Activated T-helper 1 cell treated with anti-CD3 and anti-CD28 coated beads, Interleukin-12 subunit alpha, Interleukin-12 subunit beta, Interleukin-2, Interleukin-4 antibody, amounts not matched to agents 30 ng/mL and 10 ng/mL and 1 ng/mL, durations not matched to agents 14 hours and 24 hours and 36 hours (primary cell): ENCODE measurements around the gene BHMT. TPM values are rescaled to one million over a fixed set of nuclear protein-coding genes. Genes with fewer than 3 reads are reported as not detected.
"Not testable (repeated sequence)": the region's sequence is repeated elsewhere in the genome, so short reads cannot be mapped to it uniquely, and the experiment has no call there.

ENCODE experiments used
- DNase-seq: peaks from one replicate; pipeline ENCODE4 v3.0.0; 2021; ENCODE audit warnings: low spot score
- H3K27ac Mint-ChIP-seq: one replicate; pipeline ENCODE4 v1.8.0; 2021; ENCODE audit warnings: mild to moderate bottlenecking, mixed read lengths
- H3K27me3 Mint-ChIP-seq: one replicate; pipeline ENCODE4 v1.8.0; 2022; ENCODE audit warnings: mild to moderate bottlenecking, moderate library complexity, mixed read lengths; ENCODE audit not compliant: insufficient read depth
- H3K36me3 Mint-ChIP-seq: one replicate; pipeline ENCODE4 v1.8.0; 2021; ENCODE audit warnings: low read depth, mixed read lengths
- H3K4me1 Mint-ChIP-seq: one replicate; pipeline ENCODE4 v1.8.0; 2021; ENCODE audit warnings: low read depth, mixed read lengths
- H3K4me3 Mint-ChIP-seq: one replicate; pipeline ENCODE4 v1.8.0; 2021; ENCODE audit warnings: mild to moderate bottlenecking, moderate library complexity, mixed read lengths
- H3K9me3 Mint-ChIP-seq: one replicate; pipeline ENCODE4 v1.8.0; 2021; ENCODE audit warnings: mixed read lengths
- intact Hi-C: fragments of 100-400 bp; cut with micrococcal nuclease; formaldehyde crosslinking; loops from one replicate; pipeline ENCODE4 v1.15.1; 2024
- total RNA-seq: library from RNA; stranded (reverse); gene quantifications from 2 replicates; pipeline ENCODE4 v1.2.3, GENCODE V29; 2022

Gene BHMT
- total RNA-seq, 1 donor from 2014 or later, result not detected

DNA sequence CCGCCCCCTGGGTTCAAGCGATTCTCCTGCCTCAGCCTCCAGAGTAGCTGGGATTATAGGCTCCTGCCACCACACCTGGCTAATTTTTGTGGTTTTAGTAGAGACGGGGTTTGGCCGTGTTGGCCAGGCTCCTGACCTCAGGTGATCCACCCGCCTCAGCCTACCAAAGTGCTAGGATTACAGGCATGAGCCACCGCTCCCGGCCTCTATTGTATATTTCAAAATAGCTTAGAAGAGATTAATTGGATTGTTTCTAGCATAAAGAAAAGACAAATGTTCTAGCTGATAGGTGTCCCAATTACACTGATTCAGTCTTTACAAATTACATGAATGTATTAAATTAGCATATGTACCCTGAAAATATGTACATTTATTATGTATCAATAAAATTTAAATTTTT is 50.0 kb downstream of the BHMT start:
- intact Hi-C loops, result not testable (repeated sequence)

DNA sequence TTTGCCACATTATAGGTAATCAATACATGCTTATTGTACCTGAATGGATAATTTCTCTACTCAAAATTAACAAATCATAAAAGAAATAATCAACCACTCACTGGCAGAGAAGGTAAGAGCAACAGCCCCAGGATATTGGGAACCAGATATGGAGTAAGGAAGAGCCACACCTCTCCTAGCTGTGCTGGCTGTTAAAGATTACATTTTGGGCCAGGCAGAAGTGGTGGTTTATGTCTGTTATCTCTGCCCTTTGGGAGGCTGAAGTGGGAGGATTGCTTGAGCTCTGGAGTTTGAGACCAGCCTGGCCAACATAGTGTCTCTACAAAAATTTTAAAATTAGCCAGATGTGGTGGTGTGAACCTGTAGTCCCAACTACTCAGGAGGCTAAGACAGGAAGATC is 56.4 kb downstream of the BHMT start:
- Mint-ChIP-seq H3K4me3 (no peak overlapping the region), H3K9me3 (no peaks in the 10 kb centered on the region), H3K27me3 (no peaks in the 10 kb centered on the region), H3K36me3 (no peaks in the 10 kb centered on the region), H3K27ac (no peak overlapping the region), H3K4me1 (no peaks in the 10 kb centered on the region)
- intact Hi-C loops, result no loop called here
- DNase-seq, result no peak

More for the DNA sequence above, 50.0 kb downstream of the BHMT start:
- H3K27me3 Mint-ChIP-seq, H3K36me3 Mint-ChIP-seq, H3K9me3 Mint-ChIP-seq, H3K4me3 Mint-ChIP-seq, H3K4me1 Mint-ChIP-seq, DNase-seq, H3K27ac Mint-ChIP-seq: not testable (repeated sequence)

DNA sequence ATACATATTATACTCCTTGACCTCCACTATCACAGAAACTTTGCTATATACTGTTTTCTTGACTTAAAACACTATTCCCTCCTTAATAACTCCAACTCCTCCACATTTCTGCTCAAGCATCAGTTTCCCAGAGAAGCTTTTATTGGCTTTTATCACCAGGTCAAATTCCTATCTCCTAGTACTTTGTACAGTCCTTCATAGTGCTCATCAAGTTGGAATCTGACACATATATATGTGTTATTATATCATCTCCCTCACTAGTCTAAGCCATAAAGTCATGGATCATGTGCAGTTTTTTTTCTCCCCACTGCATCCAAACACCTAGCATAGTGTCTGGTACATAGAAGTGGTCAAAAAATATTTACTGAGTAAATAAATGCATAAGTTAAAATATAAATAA is 59.1 kb downstream of the BHMT start:
- Mint-ChIP-seq H3K4me3 (no peak overlapping the region), H3K27ac (no peak overlapping the region), H3K9me3 (no peaks in the 10 kb centered on the region), H3K27me3 (no peaks in the 10 kb centered on the region), H3K4me1 (no peaks in the 10 kb centered on the region), H3K36me3 (no peaks in the 10 kb centered on the region)
- intact Hi-C loops, result no loop called here
- no peak for DNase-seq

DNA sequence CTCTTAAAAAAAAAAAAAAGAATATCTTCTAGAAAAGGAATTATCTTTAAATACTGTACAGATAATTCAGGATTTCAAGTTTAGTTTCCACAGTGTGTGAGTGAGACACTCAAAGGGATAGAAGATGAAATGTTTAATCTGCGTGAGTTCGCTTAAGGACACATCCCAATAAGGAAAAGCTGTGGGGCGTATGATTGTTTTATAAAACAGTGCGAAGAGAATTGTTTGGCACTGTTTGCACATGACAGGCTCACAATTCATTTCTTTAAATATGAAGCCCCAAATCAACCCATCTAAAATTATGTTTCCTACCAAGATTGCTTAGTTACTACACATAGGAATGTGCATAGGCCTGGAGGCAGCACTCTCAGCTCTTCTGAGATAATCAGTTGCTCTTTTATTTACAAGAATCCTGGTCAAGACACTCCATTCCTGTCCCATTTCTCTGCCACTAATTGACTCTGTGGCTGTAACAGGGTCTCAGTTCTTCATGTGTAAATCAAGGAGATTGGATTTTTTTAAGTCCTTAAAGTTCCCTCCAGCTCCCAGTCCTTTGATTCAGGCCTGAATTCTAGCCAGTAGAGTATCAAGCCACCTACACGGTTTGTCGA is 60.1 kb downstream of the BHMT start:
- Mint-ChIP-seq H3K27ac (no peak overlapping the region), H3K36me3 (no peaks in the 10 kb centered on the region), H3K4me3 (no peak overlapping the region), H3K4me1 (no peaks in the 10 kb centered on the region), H3K27me3 (no peaks in the 10 kb centered on the region), H3K9me3 (no peaks in the 10 kb centered on the region)
- DNase-seq, result no peak
- intact Hi-C loops, result no loop called here

DNA sequence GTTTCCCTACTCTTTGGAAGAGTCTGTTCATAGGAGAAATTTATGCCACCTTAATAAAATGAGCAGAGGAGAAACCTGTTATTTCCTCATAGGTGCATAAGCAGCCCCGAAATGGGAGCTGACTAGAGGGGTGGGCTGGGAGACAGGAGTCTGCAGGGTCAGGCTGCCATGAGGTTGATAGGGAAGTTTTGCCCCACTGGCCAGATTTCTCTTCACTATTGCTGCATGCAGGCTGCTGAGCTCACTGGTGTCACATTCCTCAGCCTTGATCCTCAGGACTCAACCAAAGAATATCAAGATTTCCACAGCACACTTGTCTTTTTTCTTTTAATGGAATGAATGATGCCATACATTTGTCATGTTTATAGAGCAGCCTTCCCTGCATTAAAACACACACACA is 60.7 kb downstream of the BHMT start:
- intact Hi-C loops, result no loop called here
- no peak for DNase-seq
- Mint-ChIP-seq H3K4me3 (no peak overlapping the region), H3K4me1 (no peaks in the 10 kb centered on the region), H3K9me3 (no peaks in the 10 kb centered on the region), H3K27me3 (no peaks in the 10 kb centered on the region), H3K27ac (no peak overlapping the region), H3K36me3 (no peaks in the 10 kb centered on the region)

DNA sequence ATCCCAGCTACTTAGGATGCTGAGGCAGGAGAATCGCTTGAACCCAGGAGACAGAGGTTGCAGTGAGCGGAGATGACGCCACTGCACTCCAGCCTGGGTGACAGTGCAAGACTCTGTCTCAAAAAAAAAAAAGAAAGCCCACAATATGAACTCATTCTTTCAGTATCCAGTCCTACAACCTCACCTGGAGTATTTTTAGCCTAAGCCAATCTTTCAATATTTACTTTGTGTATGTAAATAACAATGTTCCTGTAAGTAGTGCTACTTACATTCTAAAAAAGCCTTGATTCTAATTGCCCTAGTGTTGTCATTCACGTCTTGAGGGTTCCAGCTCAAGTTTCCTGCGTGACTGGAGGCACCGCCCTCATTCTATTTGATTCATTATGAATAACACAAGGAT is 62.0 kb downstream of the BHMT start:
- DNase-seq, result no peak
- no peaks in the 10 kb centered on the region for H3K36me3 Mint-ChIP-seq
- H3K27me3 Mint-ChIP-seq, result no peaks in the 10 kb centered on the region
- H3K4me1 Mint-ChIP-seq, result no peaks in the 10 kb centered on the region
- intact Hi-C loops, result no loop called here
- no peaks in the 10 kb centered on the region for H3K9me3 Mint-ChIP-seq
- H3K27ac Mint-ChIP-seq, result no peak overlapping the region
- no peak overlapping the region for H3K4me3 Mint-ChIP-seq

DNA sequence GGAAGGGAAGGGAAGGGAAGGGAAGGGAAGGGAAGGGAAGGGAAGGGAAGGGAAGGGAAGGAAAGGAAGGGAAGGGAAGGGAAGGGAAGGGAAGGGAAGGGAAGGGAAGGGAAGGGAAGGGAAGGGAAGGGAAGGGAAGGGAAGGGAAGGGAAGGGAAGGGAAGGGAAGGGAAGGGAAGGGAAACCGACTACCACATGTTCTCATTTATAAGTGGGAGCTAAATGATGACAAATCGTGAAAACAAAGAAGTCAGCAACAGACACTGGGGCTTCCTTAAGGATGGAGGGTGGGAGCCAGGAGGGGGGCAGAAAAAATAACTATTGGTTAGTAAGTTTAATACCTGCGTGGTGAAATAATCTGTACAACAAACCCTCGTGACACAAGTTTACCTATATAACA is 68.8 kb downstream of the BHMT start:
- H3K4me3 Mint-ChIP-seq, H3K9me3 Mint-ChIP-seq, H3K4me1 Mint-ChIP-seq, DNase-seq, H3K36me3 Mint-ChIP-seq, H3K27me3 Mint-ChIP-seq, H3K27ac Mint-ChIP-seq, intact Hi-C loops: not testable (repeated sequence)

DNA sequence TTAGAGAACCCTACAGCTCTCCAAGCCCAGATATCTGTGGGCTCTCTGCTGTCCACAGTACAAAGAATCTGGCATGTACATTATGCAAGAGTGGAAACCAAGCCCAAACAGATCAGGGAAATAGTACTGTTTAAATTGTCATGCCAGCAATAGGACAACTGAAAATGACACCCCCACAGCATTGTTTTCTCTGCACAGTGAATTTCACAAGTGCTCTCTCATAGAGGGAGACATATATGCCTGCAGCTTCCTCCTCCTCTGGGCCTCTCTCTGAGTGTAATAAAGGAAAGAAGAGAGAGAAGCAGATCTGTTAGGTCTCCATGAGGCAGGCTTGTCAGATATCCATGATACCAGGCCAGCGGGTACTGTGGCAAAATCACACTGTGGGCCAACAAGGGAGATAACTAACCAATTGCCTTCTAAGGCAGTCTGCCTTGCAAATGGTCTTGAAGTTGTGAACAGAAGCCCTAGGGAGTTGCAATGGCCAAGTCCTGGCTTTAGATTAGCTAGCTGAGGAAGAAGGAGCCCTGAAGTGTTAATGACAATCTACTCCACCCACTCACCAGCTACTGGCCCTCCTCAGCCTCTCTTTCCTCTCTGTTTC is 69.9 kb downstream of the BHMT start:
- Mint-ChIP-seq H3K9me3 (no peaks in the 10 kb centered on the region), H3K4me3 (no peak overlapping the region), H3K4me1 (no peaks in the 10 kb centered on the region), H3K36me3 (no peaks in the 10 kb centered on the region), H3K27ac (no peak overlapping the region), H3K27me3 (no peaks in the 10 kb centered on the region)
- intact Hi-C loops, result no loop called here
- no peak for DNase-seq

Other genes with a start within 250 kb of the BHMT start
- gene ARSB, start 126.5 kb upstream of the BHMT start, total RNA-seq, result 11.3 and 13.8 TPM in 2 replicates
- gene DMGDH, start 42.1 kb upstream of the BHMT start, total RNA-seq, result not detected in 2 replicates
- not detected in 2 replicates for gene BHMT2, start 42.0 kb upstream of the BHMT start, total RNA-seq
- 5.5 and 5.9 TPM in 2 replicates for gene JMY, start 124.3 kb downstream of the BHMT start, total RNA-seq